DLD1 (cell line): ENCODE results near the gene TRERF1.

Experiments used
- in situ Hi-C: cut with HindIII; loops from 2 replicates; pipeline ENCODE4 v1.10.0; 2017; ENCODE audit warnings: low sequenced_read_pairs

TRERF1 gene

DNA sequence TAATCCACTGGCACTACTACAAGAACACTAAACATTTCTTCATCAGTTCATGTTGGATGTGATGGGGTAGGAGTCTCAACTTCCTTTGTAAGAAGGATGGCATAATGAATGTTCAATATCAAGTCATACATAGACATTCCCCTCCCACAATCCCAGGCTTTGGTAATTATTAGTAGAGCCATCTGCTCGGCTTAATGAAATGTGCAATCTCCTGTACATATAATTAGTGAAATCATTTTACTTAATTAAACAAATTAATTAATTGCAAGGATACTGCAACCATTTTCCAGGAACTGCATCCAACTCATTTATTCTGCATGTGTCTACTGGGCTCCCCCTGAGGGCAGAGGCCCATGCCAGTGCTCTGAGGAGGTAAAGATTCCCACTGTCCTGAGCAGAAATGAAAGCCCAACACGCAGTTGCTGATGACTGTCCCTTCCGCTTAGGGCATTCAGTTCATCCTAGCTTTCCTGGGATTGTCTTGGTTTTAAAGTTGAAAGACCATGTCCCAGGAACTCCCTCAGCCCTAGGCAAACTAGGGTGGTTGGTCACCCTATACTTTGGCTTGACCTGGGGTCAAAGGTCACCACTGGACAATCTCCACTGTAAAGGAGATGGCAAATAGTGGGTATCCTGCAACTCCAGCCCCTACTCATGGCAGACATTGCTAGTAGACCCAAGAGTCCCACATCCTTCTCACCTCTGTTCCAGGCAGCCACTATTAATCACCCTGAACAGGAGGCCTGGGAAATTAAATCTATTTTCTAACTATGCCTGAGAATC, 109.8 kb downstream of the TRERF1 start:
- in situ Hi-C loops: no loop called here

DNA sequence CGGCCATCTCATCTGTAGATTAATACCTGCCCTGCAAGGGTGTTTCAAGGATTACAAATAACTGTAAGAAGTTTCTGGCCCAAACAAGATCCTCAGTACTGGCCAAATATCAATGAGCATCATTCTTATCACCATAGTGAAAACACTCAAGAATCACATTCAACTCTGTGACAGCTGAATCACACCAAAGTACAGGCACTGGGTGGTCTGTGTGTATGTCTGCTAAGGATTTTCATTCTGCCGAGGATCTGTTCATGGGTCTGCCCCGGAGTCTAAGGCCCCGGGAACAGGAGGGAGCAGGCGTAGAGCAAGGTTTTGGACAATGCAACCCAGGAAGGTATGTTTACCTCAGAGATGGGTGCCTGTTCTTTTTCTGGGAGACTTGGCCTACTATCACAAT, 110.5 kb downstream of the TRERF1 start:
- in situ Hi-C loops: no loop called here

DNA sequence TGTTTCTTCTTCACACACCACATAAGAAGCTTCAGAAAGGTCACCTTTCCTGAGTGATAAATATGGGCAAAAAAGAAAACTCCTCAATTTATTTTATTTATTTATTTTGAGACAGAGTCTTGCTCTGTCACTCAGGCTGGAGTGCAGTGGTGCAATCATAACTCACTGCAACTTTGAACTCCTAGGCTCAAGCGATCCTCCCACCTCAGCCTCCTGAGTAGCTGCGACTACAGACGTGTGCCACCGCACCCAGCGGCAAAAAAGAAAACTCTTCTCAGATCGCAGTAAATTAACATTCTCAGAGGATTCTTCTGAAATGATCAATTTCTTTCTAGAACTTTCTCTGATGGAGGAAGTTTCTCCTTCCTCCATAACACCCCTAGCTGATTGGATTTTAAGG, 111.2 kb downstream of the TRERF1 start:
- in situ Hi-C loops: no loop called here

DNA sequence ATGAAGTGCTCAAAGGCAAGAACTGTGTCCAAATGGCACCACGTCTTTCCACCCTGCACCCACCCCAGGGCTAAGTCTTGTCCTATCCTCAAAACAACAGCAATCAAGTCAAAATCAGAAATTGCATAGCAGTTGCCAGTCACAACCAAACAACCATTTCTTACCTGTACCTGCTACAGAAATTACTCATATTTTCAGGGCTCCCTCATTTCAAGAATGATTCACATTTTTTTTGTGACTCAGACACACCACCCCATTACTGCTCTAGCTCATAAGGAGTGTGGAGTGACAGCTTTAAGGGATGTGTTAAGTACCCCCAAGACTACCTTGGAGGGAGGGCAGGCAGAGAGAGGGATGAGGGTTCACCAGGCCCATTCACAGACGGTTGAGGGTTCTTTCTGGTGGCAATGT, 111.7 kb downstream of the TRERF1 start:
- in situ Hi-C loops: no loop called here

DNA sequence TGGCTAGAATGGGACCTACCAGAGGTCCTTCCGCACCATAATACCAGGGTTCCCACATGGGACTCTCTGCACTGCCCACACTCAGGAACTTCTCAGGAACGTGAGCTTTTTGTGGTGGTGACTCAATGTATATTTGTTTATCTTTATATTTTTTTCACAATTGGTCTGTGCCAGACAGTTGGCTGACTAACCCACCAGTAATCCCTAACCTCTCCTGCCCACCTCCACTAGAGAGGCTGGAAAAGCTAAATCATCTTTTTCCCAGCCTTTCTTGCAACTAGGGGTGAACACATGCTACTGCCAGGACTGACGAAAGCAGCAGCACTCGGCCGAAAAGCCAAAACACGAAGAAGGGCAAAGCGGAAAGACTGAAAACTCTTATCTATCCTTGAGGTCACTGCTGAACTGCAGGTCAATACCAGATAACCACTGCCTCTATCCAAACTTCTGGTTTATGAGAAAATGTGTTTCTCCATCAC, 112.9 kb downstream of the TRERF1 start:
- in situ Hi-C loops: no loop called here

DNA sequence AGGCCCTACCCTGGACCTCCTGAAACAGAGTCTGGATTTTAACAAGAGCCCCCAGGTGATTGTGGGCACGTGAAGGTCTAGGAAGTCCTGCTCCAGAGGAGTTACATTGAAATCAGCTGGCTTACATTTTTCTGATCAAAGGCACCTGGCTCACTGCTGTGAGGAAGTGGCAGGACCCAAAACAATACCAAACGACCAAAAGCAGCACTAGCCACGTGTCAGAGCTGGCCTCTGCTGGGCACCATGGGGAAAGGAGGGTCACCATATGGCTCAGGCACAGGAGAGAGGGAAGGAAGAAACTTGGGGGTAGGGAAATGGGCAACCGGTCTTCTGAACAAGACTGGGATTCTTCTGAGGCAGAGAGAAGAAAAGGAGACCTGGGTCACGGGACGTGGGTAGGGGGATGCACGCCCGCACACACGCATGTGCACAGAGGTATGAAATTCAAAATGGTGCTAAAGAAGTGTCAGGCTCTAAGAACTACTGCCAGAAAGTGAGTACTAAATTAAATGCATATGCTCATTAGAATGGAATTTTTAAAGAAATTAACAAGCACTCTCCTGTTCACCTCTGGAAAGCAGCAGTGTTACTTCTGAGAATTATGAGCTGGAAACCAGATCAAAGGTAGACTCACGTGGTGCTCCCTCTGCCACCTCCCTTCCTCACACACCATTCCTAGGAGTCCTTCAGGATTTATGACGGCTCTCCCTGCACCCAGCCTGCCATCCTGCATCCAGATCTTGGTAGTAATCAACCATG, 113.6 kb downstream of the TRERF1 start:
- in situ Hi-C loops: no loop called here

DNA sequence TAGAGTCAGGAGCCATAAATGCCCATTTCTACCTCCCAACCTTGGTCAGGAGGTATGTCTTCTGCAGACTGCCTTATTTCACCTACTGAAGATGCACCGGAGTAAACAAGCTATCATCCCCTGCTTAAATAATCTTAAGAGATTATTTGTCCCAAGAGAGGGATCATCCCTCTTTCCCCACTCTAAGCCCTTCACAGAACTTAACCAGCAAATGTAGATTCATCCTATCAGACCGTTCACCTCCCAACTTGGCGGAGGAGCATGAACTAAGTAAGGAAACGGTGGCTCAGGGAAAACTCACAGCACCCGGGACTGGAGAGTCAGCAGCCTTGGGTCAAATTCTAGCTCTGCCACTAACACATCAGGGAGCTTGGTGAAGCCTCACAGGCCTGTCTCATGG, 115.3 kb downstream of the TRERF1 start:
- in situ Hi-C loops: no loop called here

DNA sequence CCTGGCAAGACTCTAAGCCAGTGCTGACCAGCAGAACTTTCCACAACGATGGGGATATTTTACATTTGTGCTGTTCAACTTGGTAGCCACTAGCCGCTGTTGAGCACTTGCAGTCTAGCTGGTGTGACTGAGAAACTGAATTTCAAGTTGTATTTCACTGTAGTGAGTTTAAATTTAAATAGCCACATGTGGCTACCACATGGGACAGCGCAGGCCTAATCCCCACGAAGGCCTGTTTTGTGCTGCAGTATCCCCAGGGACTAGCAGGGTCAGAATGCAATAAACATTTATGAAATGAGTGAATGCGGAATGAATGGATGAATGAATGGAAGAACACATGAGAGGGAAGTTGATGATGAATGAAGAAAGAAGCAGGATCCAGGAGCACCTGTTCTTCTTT, 115.8 kb downstream of the TRERF1 start:
- in situ Hi-C loops: no loop called here

DNA sequence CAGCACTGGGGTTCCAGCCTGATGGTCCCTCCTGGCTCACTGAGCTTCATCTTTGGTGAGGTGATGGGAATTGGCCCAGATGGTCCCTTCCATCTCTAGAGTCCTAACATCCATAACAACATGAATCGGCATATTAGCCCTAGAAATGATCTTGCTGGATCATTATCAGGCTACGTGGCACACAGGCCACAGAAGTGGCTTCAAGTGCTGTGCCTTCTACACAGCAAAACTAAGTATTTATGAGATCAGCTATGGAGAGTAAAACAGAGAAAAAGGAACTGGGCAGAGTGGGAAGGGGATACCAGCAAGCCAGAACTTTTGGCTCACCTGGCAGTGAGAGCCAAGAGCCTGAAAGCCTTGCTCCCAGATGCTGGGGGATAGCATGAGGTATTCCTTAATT, 116.9 kb downstream of the TRERF1 start:
- in situ Hi-C loops: no loop called here

DNA sequence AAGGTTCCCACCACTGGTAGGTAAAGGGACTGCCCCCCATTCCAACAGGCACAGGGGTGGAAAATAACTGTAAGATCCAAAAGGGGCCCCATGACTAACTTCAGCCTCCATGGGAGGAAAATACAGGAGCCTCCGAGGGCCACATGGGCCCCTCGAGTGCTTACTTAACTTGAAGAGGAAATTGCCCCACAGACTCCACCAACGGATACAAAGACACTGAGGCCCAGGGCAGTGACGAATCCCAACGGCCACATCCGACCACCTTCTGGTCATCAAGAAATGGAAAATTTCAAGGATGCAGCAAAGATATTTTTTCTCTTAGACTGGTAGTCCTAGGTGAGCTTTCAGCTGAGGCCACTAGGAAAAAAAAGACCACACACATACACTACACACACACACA, 118.1 kb downstream of the TRERF1 start:
- in situ Hi-C loops: no loop called here

DNA sequence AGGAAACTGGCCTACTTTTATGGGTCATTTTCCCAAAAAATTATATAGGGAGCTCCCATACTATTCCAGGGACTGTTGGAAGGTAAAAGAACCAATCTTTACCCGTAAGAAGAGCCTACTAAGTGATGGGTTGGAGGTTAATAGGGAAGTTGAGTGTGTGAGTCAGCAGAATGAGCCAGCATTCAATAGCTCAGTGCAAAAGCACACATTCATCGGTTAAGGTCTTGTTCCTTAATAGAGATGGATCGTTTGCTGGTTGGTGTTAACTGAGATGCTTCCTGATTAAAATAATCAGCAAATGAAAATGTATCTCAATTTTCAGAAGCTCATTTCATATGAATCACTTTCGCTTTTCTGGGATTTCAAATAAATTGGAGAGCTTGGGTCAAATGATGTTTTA, 118.8 kb downstream of the TRERF1 start:
- in situ Hi-C loops: no loop called here

DNA sequence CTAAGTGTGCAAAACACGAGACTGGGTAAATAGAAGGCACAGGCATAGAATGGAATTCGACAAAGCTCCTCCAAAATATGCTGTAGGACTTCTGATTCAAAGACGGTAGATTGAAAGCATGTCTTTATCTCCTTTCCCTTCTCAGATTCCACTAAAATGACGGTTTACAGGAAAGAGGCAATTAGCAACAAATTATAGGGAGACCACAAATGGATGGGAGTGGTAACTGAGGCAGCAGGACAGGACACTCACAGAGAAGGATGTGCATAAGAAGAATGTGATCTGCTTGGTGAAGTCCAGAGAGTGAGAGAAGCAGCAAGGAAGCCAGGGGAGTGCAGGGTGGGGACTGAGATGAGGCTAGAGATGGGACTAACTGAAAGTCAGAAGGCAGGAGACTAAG, 120.7 kb downstream of the TRERF1 start:
- in situ Hi-C loops: no loop called here

DNA sequence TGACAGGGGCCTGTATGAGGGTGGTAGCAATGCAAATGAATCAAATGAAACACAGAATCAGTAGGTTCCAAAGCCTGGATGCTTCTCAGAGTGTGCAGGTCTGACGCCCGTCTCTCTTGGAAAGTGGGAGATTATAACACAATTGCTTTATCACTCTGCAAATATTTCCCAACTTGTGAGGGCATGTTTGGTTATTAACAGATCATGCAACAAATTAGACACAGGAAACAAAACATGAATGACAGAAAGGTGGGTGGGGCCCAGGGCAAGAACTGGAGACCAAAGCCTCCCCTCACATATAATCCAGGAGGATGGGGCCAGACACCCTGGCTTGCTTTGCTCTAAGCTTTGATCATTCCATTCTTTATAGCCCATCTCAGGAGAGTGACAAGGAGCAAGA, 125.5 kb downstream of the TRERF1 start:
- in situ Hi-C loops: no loop called here

DNA sequence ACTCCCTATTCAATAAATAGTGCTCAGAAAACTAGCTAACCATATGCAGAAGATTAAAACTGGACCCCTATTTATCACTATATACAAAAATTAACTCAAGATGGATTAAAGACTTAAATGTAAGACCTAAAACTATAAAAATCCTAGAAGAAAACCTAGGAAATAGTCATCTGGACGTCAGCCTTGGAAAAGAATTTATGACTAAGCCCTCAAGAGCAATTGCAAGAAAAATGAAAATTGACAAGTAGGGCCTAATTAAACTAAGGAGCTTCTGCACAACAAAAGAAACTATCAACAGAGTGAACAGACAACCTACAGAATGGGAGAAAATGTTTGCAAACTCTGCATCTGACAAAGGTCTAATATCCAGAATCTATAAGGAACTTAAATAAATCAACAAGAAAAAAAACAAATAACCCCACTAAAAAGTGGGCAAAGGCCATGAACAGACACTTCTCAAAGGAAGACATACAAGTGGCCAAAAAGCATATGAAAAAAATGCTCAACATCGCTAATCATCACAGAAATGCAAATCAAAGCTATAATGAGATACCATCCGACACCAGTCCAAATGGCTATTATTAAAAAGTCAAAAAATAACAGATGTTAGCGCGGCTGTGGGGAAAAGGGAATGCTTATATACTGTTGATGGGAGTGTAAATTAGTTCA, 126.9 kb downstream of the TRERF1 start:
- in situ Hi-C loops: loop anchor here (25.0 kb wide), 1 partner anchor 238 kb away; the partner anchor contains the start of gene UBR2

DNA sequence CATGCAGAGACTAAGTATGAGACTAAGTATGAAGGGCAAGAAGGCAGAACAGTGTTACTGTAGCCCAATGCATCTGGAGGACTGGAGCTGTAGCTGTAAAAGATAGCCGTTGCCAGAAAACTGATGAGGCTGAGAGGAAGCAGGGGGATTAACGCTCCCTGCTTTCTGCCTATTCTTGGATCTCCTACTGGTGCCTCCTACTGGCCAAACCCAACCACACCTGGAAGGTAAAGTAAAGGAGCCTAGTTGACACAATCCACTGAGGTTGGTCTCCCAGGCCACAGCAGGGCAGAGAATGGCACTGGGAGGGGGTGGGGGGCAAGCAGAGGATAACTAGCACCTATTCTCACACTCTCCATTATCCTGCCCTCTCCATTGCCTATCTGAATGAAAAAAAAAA, 129.1 kb downstream of the TRERF1 start:
- in situ Hi-C loops: loop anchor here (25.0 kb wide), 1 partner anchor 240 kb away; the partner anchor contains the start of gene UBR2

DNA sequence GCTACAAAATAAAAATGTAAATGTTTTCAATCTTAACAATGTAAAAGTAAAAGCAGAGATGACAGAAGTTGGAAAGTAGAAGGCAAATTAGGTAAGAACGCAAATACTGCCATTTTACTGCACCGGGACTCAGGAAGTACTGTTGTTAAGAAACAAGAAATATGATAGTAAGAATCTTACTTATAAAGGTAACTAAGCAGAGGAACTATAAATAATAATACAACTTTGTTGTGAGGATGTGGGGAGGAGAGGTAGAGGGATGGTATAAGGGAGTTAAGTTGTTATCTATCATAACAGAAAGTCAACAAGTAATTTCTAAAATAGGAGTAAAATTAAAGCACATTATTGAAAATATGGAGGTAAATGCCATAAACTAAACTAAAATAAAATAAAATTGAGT, 129.8 kb downstream of the TRERF1 start:
- in situ Hi-C loops: loop anchor here (25.0 kb wide), 1 partner anchor 240 kb away; the partner anchor contains the start of gene UBR2

DNA sequence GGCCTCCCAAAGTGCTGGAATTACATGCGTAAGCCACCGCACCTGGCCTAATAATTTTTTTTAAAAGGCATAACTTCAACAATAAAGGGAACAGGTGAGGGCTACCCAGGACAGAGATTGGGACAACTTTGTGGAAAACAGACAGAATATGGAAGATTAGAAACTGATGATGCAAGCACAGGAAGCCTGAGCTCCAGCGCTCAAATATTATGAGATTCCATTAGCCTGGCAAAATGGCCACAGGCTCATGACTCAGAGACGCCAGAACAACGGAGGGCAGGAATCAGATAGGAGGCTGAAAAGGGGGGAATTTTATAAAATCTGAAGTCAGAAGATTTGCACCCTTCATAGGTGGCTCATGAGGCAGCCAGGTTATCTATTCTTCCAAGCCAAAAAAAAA, 131.0 kb downstream of the TRERF1 start:
- in situ Hi-C loops: loop anchor here (25.0 kb wide), 1 partner anchor 242 kb away; the partner anchor contains the start of gene UBR2

DNA sequence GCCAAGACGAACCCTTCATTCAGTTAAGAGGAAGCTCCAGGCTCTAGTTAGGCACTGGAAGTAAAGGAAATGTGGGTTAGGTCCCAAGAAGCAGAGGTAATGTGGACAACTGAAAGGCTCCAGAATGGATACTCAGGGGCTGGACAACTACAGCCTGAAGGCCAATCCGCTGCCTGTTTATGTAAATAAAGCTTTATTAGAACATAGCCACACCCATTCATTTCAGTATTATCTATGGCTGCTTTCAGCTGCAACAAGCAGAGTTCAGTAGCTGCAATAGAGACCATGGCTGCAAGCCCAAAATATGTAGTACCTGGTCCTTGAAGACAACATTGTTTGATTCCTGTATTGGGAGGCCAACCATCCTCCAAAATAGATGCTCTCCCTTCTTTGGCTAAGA, 133.2 kb downstream of the TRERF1 start:
- in situ Hi-C loops: loop anchor here (25.0 kb wide), 1 partner anchor 244 kb away; the partner anchor contains the start of gene UBR2

DNA sequence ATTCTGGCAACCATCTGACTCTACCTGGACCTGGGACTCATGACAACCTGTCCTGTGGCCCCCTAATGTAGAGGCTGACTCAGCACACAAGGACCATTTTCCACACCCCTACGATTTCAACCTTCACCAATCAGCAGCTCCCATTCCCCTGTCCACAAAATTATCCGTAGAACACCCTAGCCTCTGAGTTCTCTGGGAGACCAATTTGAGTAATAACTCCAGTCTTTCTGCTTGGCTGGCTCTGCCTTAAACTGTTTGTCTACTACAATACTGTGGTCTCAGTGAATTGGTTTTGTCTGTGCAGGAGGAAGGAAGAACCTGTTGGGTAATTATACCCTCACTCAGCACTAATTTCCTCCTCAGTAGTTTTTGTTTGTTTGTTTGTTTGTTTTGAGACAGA, 134.7 kb downstream of the TRERF1 start:
- in situ Hi-C loops: loop anchor here (25.0 kb wide), 1 partner anchor 245 kb away; the partner anchor contains the start of gene UBR2

DNA sequence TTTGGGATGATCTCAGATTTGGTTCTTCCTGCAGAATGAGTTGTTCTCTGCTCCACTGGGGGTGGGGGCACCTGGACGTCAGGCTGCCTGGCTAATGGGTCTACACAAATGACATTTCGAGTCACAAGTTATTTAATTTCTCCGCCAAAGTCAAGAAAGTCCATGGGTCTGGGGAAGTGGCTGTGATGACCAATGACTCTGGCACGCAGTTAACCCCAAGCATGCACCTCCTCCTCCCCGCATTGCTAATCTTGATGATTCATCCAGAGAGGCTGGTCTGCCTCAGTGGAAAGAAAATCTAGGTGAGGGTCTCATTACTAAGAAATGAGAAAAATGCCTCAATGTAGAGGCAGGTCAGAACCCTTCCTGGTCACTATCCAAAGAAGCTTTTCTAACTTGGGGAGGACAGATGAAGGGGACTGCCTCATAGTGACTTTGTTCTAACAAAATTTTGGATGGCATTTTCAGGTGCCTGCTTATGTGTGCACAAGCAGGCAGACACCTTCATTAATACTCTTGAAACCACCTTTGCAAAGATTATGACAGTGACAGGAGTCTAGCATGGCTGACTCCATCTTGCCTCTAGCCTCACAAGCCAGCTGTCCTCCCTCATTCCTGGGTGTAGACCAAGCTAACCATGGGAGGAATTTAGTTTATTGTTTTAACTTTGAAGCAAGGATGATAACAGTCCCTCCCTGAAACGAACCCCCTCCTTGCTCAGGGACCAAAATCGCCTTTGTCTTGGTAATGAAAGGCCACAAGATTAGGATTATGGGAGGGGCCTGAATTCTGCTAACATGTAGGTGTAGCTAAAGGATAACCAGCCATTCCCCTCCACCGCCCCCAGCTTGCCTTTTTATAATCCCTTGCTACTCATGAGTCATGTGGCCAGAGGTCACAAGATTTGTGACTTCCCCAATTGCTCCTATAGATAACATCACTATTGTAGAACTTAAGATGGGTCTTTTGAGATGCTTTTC, 135.4 kb downstream of the TRERF1 start:
- in situ Hi-C loops: loop anchor here (25.0 kb wide), 1 partner anchor 246 kb away; the partner anchor contains the start of gene UBR2
